Suprapubic skin (tissue), 4 donors: ENCODE data around the gene COL6A1. TPM values are rescaled to one million over a fixed set of nuclear protein-coding genes. Genes with fewer than 3 reads are reported as not detected.

Source experiments
- DNase-seq, 2 donors: peaks; one replicate each; pipeline ENCODE4 v3.0.0-alpha.2; 2019; ENCODE audit warnings: low spot score in 2 of 2
- H3K27ac ChIP-seq: fragments of 200-600 bp; sonication (generic); one replicate; pipeline ENCODE4 v1.5.1; 2019
- H3K27me3 ChIP-seq: fragments of 200-600 bp; sonication (generic); one replicate; pipeline ENCODE4 v1.5.1; 2019
- H3K36me3 ChIP-seq: fragments of 200-600 bp; sonication (generic); one replicate; pipeline ENCODE4 v1.5.1; 2019
- H3K4me1 ChIP-seq: fragments of 200-600 bp; sonication (generic); one replicate; pipeline ENCODE4 v1.5.1; 2019
- H3K4me3 ChIP-seq: fragments of 200-600 bp; sonication (generic); one replicate; pipeline ENCODE4 v1.5.1; 2019; ENCODE audit warnings: mild to moderate bottlenecking
- H3K9me3 ChIP-seq: fragments of 200-600 bp; sonication (generic); one replicate; pipeline ENCODE4 v1.5.1; 2019
- EP300 ChIP-seq: sonication (generic); formaldehyde crosslinking; IDR thresholded peaks from one replicate; pipeline ENCODE4 v1.6.1; 2017; ENCODE audit warnings: antibody characterized with exemption
- POLR2A ChIP-seq, 2 donors: fragments of 450-650 bp; IDR thresholded peaks; one replicate each; pipeline ENCODE4 v1.6.1; 2017; ENCODE audit warnings: antibody characterized with exemption in 2 of 2, mild to moderate bottlenecking in 2 of 2, moderate library complexity in 2 of 2
- POLR2AphosphoS5 ChIP-seq, 3 donors: sonication (generic); formaldehyde crosslinking; IDR thresholded peaks; one replicate each; pipeline ENCODE4 v1.6.1; 2017; ENCODE audit warnings: antibody characterized with exemption in 3 of 3
- WGBS: methylation state at CpG from one replicate; pipeline ENCODE4 v1.1.5; 2018; 5-methylcytosine and 5-hydroxymethylcytosine counted together
- total RNA-seq, 4 donors: library from RNA; depleted of rRNA; stranded (reverse); fragments of >200 nt; gene quantifications; one replicate each; pipeline ENCODE4 v1.1.0, GENCODE V29; 2016
- TF ChIP-seq, protein P1 (sequence below), 2 donors: fragments of 200-600 bp in 1 of 2; fragments of 450-650 bp in 1 of 2; sonication (generic) in 1 of 2; IDR thresholded peaks; one replicate each; pipeline ENCODE4 v1.5.1; 2016 to 2019; ENCODE audit warnings: antibody characterized with exemption in 2 of 2, mild to moderate bottlenecking in 1 of 2, moderate library complexity in 1 of 2

Gene COL6A1
- total RNA-seq, 4 donors from 2014 or later: 105 to 123 (median 109) TPM

GRCh38 chr21:45998871-45999580, 17.5 kb downstream of the COL6A1 start:
- Histone ChIP-seq H3K4me1 (peaks cover 7% of the 10 kb centered on the region), H3K27ac (no peak overlapping the region), H3K9me3 (no peaks in the 10 kb centered on the region), H3K4me3 (no peak overlapping the region), H3K27me3 (no peaks in the 10 kb centered on the region), H3K36me3 (peaks cover 82% of the 10 kb centered on the region)
- no peak for TF ChIP-seq POLR2A (IDR thresholded peaks at IDR 0.05)
- 91% methylated on average over 28 of the region's 33 CpGs for WGBS
- DNase-seq: peak in 1 of 2 donors; percentile 76

GRCh38 chr21:45999581-46000181, 18.1 kb downstream of the COL6A1 start:
- H3K27me3 ChIP-seq: no peaks in the 10 kb centered on the region
- peaks cover 4% of the 10 kb centered on the region for H3K4me1 ChIP-seq
- peaks cover 84% of the 10 kb centered on the region for H3K36me3 ChIP-seq
- H3K4me3 ChIP-seq: no peak overlapping the region
- 69% methylated on average over 16 of the region's 21 CpGs for WGBS
- peak; percentile 63 to 72 for DNase-seq
- H3K9me3 ChIP-seq: no peaks in the 10 kb centered on the region
- H3K27ac ChIP-seq: no peak overlapping the region
- TF ChIP-seq EP300 (no peak), POLR2A (IDR thresholded peaks at IDR 0.05) (no peak), POLR2AphosphoS5 (IDR thresholded peaks at IDR 0.05) (no peak)
- TF ChIP-seq, protein P1, sequence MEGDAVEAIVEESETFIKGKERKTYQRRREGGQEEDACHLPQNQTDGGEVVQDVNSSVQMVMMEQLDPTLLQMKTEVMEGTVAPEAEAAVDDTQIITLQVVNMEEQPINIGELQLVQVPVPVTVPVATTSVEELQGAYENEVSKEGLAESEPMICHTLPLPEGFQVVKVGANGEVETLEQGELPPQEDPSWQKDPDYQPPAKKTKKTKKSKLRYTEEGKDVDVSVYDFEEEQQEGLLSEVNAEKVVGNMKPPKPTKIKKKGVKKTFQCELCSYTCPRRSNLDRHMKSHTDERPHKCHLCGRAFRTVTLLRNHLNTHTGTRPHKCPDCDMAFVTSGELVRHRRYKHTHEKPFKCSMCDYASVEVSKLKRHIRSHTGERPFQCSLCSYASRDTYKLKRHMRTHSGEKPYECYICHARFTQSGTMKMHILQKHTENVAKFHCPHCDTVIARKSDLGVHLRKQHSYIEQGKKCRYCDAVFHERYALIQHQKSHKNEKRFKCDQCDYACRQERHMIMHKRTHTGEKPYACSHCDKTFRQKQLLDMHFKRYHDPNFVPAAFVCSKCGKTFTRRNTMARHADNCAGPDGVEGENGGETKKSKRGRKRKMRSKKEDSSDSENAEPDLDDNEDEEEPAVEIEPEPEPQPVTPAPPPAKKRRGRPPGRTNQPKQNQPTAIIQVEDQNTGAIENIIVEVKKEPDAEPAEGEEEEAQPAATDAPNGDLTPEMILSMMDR (IDR thresholded peaks at IDR 0.05): no peak

- H3K27ac ChIP-seq: no peak overlapping the region
- H3K4me1 ChIP-seq: peaks cover under 1% of the 10 kb centered on the region
- TF ChIP-seq EP300 (no peak), POLR2AphosphoS5 (IDR thresholded peaks at IDR 0.05) (no peak), POLR2A (IDR thresholded peaks at IDR 0.05) (no peak)
- TF ChIP-seq, protein P1 (IDR thresholded peaks at IDR 0.05): no peak
- H3K36me3 ChIP-seq: peaks cover 79% of the 10 kb centered on the region
- H3K9me3 ChIP-seq: no peaks in the 10 kb centered on the region
- no peak overlapping the region for H3K4me3 ChIP-seq
- H3K27me3 ChIP-seq: no peaks in the 10 kb centered on the region
- WGBS: 92% methylated on average over 12 of the region's 27 CpGs
- DNase-seq: peak in 1 of 2 donors; percentile 77
Observed at GRCh38 chr21:46000182-46000730, 18.7 kb downstream of the COL6A1 start.

DNA sequence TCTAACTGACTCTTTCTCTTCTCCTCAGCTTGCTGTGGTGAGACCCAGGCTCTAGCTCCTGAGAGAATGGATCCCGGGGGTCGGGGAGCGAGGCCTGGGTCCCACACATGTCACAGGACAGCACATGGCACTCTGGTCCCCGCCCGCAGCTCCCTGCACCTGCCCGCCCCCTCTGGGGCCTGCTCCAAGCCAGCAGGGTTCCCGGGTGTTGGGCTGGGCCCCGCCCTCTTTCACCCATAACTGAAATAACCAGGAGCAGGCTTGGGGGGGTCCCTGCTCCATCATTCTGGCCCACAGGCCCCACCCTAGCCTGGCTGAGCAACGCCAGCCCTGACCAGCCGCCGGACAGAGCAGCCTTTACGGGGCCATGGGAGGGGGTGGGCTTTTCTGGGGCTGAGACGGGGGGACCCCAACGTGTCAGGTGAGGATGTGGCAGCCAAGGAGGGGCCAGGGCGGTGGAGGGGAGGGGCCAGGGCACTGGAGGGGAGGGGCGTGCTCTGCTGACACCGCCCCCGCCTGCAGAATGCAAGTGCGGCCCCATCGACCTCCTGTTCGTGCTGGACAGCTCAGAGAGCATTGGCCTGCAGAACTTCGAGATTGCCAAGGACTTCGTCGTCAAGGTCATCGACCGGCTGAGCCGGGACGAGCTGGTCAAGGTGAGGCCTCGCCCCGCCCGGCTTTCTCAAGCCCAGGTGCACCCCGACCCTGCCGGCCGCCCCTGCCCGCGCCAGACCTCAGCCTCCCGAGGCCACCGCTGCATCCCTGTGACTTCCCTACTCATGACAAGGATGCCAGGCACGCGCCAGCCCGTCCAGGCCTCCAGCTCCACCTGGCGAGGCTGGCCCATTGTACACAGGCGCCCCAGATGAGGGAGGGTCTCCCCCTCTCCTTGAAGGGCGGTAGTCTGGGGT, 19.4 kb downstream of the COL6A1 start:
- Histone ChIP-seq H3K4me3 (no peak overlapping the region), H3K4me1 (no peaks in the 10 kb centered on the region), H3K27ac (no peak overlapping the region), H3K27me3 (no peaks in the 10 kb centered on the region), H3K36me3 (peaks cover 76% of the 10 kb centered on the region), H3K9me3 (no peaks in the 10 kb centered on the region)
- TF ChIP-seq POLR2AphosphoS5 (IDR thresholded peaks at IDR 0.05) (no peak), EP300 (no peak), POLR2A (IDR thresholded peaks at IDR 0.05) (no peak)
- TF ChIP-seq, protein P1 (IDR thresholded peaks at IDR 0.05): no peak
- 84% methylated on average over 16 of the region's 44 CpGs for whole genome bisulfite sequencing
- DNase-seq: peak in 1 of 2 donors; percentile 79

DNA sequence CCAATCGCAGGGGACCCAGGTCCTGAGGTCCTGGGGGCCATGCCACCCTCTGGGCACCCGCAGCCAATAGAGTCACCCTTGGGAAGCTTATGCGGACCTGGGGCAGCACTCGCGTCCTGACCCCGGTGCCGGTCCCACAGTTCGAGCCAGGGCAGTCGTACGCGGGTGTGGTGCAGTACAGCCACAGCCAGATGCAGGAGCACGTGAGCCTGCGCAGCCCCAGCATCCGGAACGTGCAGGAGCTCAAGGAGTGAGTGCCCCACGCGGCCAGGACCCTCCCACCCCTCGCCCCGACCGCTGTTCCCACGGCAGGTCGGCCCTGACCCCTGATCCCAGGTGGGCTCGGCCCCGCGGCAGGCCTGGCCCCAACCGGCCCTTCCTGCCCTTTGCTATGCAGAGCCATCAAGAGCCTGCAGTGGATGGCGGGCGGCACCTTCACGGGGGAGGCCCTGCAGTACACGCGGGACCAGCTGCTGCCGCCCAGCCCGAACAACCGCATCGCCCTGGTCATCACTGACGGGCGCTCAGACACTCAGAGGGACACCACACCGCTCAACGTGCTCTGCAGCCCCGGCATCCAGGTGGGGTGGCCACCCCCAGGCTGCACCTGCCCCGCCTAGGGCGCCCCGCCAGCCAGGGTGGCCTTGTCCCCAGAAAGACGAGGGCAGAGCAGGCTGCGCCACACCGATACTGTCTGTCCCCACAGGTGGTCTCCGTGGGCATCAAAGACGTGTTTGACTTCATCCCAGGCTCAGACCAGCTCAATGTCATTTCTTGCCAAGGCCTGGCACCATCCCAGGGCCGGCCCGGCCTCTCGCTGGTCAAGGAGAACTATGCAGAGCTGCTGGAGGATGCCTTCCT, 20.5 kb downstream of the COL6A1 start:
- no peak for TF ChIP-seq POLR2A (IDR thresholded peaks at IDR 0.05)
- TF ChIP-seq, protein P1 (IDR thresholded peaks at IDR 0.05): no peak
- TF ChIP-seq POLR2AphosphoS5 (IDR thresholded peaks at IDR 0.05): no peak
- TF ChIP-seq EP300: no peak
- Histone ChIP-seq H3K4me3 (no peak overlapping the region), H3K27me3 (no peaks in the 10 kb centered on the region), H3K36me3 (peaks cover 68% of the 10 kb centered on the region), H3K4me1 (no peaks in the 10 kb centered on the region), H3K27ac (no peak overlapping the region), H3K9me3 (no peaks in the 10 kb centered on the region)
- DNase-seq: peak in 1 of 2 donors; percentile 75
- WGBS: 91% methylated on average over 10 of the region's 51 CpGs
